NCI-H2196 (cell line): Measurements from ENCODE around the gene FBXO47.
A peak's percentile ranks its signal among the peaks of the same experiment; 100 is the strongest.
"Not testable (repeated sequence)": the region's sequence is repeated elsewhere in the genome, so short reads cannot be mapped to it uniquely, and the experiment has no call there.

ENCODE experiments used
- DNase-seq: peaks from one replicate; lab custom pipeline; 2025; ENCODE audit not compliant: unreplicated experiment; lab: John Stamatoyannopoulos, UW

FBXO47 gene

GRCh38 chr17:38922538-38923297 lies 44.5 kb downstream of the FBXO47 start:
- DNase-seq: peak; percentile 55

- no peak for DNase-seq
Measured at GRCh38 chr17:38921756-38922411, 45.3 kb downstream of the FBXO47 start.

GRCh38 chr17:38920374-38921291 lies 46.6 kb downstream of the FBXO47 start:
- DNase-seq: no peak

GRCh38 chr17:38919316-38920078 lies 47.7 kb downstream of the FBXO47 start:
- no peak for DNase-seq

- no peak for DNase-seq
Measured at GRCh38 chr17:38918916-38919315, 48.3 kb downstream of the FBXO47 start.

GRCh38 chr17:38918129-38918913 lies 48.9 kb downstream of the FBXO47 start:
- no peak for DNase-seq

- DNase-seq: no peak
Measured at GRCh38 chr17:38917259-38917658, 49.9 kb downstream of the FBXO47 start.

- no peak for DNase-seq
Measured at GRCh38 chr17:38916771-38917170, 50.4 kb downstream of the FBXO47 start.

- no peak for DNase-seq
Measured at GRCh38 chr17:38915639-38915995, 51.6 kb downstream of the FBXO47 start.

- DNase-seq: no peak
Measured at GRCh38 chr17:38914741-38915638, 52.2 kb downstream of the FBXO47 start.

GRCh38 chr17:38912221-38912813 lies 54.9 kb downstream of the FBXO47 start:
- DNase-seq: no peak

- not testable (repeated sequence) for DNase-seq
Measured at GRCh38 chr17:38911731-38912081, 55.5 kb downstream of the FBXO47 start.

GRCh38 chr17:38911081-38911730 lies 56.0 kb downstream of the FBXO47 start:
- no peak for DNase-seq

- DNase-seq: no peak
Measured at GRCh38 chr17:38910325-38910724, 56.9 kb downstream of the FBXO47 start.

GRCh38 chr17:38908676-38909181 lies 58.5 kb downstream of the FBXO47 start:
- DNase-seq: no peak

- DNase-seq: no peak
Measured at GRCh38 chr17:38907930-38908675, 59.1 kb downstream of the FBXO47 start.

- DNase-seq: no peak
Measured at GRCh38 chr17:38906460-38907228, 60.6 kb downstream of the FBXO47 start.
